HG02870 (cell line): ENCODE data around the gene KICS2.

Experiments
- ATAC-seq: cut with Tn5 transposase; IDR thresholded peaks from one replicate; pipeline ENCODE4 v1.9.1; 2021; ENCODE audit warnings: mild to moderate bottlenecking, moderate library complexity; ENCODE audit not compliant: unreplicated experiment

KICS2 gene

DNA sequence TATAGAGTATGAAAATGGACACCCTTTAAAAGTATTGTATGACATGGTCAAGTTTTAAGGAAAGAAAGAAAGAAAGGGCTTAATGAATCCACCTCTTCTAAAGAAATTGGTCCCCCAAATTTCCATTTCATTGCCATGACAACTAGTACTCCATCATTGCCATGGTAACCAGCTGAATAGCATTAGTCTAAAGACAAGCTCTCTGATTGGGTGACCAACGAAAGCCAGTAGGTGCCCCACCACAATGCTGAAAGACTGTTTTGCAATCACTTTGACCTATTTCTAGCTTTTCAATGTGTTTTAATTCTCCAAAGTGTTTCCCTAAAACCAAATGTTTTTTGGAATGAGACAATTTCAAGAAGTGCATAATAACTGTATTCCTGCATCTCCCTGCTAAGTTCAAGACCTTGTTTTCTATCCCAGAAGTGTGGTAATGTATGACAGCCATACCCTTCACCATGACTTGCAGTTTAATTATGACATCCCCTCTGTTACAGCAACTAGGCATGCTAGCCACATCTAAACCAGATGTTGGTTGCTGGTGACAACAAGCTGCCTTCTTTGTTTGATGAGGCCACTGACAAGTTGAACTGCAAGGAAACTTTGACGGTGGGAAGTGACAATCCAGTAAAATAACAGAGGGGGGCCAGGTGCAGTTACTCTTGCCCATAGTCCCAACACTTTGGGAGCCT is 46.7 kb downstream of the KICS2 start:
- no peak for ATAC-seq

DNA sequence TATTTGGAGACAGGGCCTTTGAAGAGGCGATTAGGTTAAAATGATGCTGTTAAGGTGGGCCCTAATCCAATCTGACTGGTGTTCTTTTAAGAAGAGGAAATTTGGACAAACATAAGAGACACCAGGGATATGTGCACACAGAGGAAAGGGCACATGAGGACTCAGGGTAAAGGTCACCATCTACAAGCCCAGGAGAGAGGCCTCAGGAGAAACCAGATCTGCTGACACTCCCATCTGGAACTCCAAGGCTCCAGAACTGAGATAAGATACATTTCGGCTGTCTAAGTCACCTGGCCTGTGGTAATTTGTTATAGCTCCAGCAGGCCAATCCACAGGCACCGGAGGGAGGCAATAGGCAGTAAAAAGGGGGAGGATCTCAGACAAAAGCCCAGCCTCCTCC is 48.6 kb downstream of the KICS2 start:
- ATAC-seq, result no peak
